ENCODE measurements around the gene DDX17.
"Not testable (repeated sequence)": the region's sequence is repeated elsewhere in the genome, so short reads cannot be mapped to it uniquely, and the experiment has no call there.

The DDX17 gene

DNA sequence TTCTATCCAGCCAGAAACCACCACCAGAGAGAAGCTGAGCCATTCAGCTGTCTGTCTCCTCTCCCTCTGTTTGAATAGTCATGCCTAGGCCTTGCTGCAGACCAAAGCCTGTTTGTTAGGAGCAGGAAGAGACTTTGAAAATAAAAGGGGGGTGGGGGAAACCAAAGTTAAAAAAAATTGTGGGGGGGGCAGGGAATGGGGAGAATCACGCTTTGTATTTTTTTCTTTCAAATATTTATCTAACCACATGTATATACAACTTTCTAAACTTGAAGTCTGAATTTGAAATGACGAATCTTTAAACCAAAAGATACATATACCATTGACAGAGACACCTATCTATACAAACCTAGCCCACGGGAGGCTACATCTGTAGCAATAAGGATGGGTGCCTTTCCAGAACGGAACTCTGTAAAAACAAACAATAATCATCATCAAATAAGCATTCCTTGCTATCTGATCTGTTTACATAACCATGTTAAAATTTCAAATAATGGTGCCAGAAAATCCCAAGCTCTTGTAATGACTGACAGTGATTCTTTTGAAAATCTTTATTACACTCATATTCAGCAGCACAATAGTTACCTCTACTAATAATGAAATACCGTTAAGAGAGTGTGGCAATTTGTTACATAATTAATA is 14.3 kb downstream of the DDX17 start:
- no peak for DNase-seq (ENCODE audit: low spot score)

DNA sequence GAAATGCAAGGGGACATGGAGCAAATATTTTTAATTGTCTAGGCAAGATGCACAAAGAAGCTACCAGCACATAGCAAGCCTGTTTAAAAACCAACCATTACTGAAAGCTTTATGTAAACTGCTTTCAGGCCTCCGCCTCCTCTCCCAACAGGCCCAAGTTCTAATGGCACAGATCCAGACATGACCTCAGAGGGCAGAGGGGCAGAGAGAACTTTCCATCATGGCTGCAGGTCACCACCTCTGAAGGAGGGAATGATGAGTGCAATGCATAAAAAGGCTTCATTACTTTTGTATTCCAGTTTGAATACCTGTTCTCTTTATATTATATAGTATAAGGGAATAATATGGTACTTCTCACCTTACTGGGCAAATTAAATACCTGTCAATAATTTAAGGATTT is 15.2 kb downstream of the DDX17 start:
- DNase-seq (ENCODE audit: low spot score) = no peak

- DNase-seq (ENCODE audit: low spot score) = no peak
Measured at GRCh38 chr22:38490475-38490874, 15.6 kb downstream of the DDX17 start.

DNA sequence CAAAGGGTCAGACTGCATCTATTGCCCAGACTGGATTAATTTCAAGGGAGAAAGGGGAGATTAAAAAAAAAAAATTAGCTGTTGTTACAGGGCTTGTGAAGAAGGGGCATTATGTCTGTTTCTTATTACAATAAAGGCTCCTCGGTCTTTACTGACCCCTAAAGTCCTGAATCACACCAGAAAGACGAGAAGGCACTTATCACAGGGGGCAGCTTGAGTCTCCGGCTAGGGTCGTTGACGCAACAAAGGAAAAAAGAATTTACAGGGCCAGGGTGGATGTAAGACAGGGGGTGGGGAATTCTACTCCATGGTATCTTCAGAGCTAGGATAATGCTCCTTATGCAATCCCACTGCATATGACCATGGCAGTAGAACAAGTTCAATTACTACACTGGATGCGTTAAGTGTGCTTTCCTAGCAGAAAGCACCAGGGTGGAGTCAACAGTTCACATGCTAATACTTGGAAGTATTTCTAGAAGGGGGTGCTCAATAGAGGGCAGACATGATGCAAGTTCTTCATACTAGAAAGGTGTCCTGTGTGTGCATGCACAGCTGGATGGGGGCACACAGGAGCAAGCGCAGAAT is 16.5 kb downstream of the DDX17 start:
- peak; percentile 8 for DNase-seq (ENCODE audit: low spot score)

GRCh38 chr22:38489142-38489541 is 17.0 kb downstream of the DDX17 start:
- DNase-seq (ENCODE audit: low spot score) = no peak

DNA sequence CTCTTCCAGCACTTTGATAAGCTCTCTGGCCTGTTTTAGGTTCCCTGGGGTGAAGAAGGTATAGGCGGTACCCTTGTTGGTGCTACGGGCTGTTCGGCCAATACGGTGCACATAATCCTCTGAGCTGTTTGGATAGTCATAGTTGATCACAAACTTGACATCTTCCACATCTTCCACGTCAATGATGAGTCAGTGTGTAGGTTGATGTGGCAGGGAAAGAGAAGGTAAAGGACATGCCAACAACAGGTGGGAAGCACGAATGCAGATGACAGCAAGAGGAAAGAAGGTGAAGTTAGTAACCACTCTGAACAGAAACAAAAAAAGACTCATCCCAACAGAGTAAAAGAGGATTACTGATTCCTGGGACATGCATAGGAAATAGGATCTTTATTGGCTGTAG is 18.2 kb downstream of the DDX17 start:
- no peak for DNase-seq (ENCODE audit: low spot score)

DNA sequence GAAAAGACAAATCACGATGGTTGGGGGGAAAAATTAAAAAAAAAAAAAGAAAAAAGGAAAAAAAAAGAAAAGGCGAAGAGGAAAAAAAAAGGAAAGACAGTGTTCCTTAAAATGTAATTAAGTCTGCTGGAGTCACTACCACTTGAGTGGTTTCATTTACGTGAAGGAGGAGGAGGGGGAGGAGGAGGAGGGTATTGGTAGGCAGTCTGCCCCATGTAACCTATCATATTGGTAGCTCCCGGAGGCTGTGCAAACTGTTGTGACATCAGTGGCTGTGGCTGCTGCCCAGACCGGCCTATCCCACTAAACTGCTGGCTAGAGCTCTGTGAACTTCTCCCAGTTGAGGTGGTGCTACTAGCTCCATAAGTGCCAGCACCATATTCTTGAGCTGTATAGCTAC is 20.3 kb downstream of the DDX17 start:
- no peak for DNase-seq (ENCODE audit: low spot score)

DNA sequence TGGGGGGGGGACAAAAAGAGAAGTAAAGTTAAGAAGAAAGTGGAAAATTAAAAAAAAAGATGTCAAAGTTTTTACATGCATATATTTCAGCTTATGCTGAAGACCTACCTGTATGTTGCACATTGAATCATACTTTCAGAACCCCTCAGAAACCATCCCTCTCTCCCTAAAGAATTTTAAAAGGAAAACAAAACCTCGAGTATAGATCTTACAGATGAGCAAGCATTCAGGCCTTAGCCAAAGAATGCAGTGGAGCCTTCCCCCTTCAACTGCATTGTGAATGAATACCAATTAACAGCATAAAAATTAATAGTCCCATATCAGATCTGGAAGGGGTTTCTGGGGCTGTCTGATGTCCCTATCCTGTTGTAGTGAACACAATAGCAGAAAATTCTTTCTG is 21.9 kb downstream of the DDX17 start:
- no peak for DNase-seq (ENCODE audit: low spot score)

DNA sequence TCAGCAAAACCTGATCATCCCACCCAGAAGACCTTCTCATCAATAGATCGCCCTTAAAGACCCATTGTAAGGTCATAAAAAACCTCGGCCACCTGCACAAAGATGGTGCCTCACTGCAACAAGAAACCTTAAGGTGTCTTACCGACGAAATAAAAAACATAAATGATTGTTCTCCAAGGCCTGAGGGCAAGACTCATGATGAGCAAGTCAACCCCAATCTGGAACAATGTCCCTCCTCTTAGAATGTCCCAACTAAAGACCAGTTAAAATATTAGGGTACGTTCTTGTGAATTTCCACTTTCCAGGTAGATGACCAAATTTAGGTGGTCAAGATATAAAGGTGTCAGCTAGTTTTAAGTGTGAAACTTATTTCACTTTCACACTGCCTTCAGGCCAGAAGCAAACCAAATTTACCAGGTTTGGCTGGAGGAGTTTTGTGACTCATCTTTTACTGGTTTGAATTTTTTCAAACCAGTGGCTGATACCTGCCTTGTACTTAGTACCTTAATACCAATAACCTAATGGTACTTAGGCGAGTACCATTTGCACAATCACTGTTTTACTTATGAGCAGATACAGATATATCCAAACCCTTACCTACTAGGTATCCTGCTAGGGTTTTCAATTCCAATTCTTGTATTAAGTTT is 23.3 kb downstream of the DDX17 start:
- DNase-seq (ENCODE audit: low spot score) = no peak

GRCh38 chr22:38481871-38482332 is 24.2 kb downstream of the DDX17 start:
- DNase-seq (ENCODE audit: low spot score) = no peak

DNA sequence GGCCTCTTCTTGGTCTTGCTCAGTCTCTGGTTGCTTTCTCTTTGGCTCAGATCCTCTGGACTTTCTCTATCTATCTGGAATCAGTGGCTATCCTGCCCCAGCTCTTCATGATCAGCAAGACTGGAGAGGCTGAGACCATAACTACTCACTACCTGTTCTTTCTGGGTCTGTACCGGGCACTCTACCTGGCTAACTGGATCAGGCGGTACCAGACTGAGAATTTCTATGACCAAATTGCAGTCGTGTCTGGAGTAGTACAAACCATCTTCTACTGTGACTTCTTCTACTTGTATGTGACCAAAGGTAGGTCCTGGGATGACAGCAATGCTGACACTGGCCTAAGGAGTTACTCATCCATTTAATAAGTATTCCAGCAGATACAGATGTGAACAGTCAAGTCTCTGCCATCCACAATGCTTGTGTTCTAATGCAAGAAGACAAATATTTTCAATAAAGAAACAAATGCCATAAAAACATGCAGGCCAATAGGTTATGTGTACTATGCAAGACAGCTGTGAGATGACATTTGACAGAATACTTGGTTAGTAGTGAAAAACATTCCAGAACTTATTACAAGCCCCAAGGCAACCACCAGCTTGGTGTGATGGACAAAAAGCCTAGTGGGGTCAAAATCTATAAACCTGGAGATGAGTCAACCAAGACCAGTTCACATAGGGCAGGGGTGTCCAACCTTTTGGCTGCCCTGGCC is 24.8 kb downstream of the DDX17 start:
- DNase-seq (ENCODE audit: low spot score) = no peak

DNA sequence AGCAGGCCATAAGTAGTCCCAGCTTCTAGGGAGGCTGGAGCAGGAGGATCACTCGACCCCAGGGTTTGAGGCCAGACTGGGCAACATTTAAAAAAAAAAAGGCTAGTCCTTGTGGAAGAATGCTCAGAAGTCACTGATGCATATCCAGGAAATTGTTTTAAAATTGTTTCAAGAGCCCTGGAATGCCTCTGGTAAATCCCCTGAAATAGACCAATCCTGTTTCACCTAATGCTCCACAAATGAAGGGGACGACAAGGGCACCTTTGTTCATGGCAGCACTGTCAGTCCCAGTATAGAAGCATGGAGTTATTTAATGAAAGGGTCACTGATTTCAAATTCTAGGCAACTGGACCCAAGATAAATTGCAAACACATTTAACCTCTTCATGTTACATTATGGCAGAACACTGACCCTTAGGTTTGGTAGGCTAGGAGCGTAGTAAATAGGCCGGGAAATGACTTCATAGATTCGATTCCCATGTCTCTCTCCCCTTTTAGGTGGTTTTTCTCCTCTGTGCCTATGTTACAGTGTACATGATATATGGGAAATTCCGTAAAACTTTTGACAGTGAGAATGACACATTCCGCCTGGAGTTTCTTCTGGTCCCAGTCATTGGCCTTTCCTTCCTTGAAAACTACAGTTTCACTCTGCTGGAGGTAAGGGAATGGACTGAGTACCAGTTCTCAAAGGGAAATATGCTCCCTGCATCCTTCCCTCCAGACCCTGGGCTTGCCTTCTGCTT is 26.8 kb downstream of the DDX17 start:
- DNase-seq (ENCODE audit: low spot score) = no peak

GRCh38 chr22:38477585-38477984 is 28.5 kb downstream of the DDX17 start:
- no peak for DNase-seq (ENCODE audit: low spot score)

GRCh38 chr22:38474003-38474607 is 32.0 kb downstream of the DDX17 start:
- no peak for DNase-seq (ENCODE audit: low spot score)

- DNase-seq (ENCODE audit: low spot score) = no peak
Measured at GRCh38 chr22:38471237-38471636, 34.9 kb downstream of the DDX17 start.

DNA sequence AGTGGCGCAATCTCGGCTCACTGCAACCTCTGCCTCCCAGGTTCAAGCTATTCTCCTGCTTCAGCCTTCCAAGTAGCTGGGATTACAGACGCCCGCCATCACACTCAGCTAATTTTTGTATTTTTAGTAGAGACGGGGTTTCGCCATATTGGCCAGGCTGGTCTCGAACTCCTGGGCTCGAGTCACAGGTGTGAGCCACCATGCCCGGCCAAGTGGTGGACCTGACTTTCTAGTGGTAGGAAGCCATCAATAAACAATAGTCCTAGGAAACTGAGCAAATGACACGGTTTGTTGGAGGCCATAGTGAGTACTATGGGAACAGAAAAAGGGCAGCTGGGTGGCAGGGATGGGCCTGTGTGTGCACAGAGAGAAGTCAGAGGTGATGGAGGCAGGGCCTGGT is 35.9 kb downstream of the DDX17 start:
- DNase-seq (ENCODE audit: low spot score) = not testable (repeated sequence)

DNA sequence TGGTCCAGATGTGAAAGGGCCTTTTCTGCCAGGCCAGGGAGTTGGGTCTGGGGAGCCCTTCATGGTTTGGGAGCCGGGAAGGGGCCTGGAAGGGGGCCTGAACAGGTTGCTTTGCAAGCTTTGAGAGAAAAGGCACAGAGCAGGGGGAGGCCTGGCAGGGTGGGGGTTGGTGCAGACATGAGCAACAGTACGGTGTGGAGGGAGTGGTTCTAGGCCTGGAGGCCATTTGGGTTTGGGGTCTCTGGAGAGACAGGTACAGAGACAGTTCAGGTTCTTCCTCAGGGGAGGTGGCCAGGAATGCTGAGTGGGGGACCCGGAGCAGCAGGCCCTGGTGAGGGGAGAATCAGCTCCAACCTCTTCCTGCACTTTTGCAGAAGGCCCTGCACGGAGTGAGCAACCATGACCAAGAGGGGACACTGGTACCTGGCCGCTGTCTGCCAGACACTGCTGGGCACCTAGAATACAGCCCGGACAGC is 36.8 kb downstream of the DDX17 start:
- no peak for DNase-seq (ENCODE audit: low spot score)

GRCh38 chr22:38468443-38469305 is 37.4 kb downstream of the DDX17 start:
- no peak for DNase-seq (ENCODE audit: low spot score)

DNA sequence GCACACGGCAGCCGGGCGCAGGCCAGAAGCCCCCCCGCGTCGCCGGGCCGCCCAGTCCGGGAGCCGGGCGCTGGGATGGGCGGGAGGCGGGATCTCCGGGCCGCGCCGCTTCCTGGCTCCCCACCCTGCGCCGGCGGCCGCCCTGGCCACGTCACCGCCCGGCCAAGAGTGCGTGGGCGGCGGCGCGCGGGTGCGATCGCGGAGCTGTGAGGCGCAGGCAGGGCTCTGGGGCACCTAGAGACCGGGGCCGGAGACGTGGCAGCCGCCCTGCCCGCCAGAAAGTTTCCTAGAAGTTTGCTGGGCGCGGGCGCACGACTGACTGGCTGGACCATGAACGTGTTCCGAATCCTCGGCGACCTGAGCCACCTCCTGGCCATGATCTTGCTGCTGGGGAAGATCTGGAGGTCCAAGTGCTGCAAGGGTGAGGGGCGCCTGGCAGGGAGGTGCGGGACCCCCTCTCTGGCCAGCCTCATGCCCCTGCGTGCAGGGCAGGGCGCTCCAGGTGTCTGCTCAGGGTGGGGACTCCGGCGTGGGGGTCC is 38.1 kb downstream of the DDX17 start, which contains the start of gene KDELR3:
TSS of gene KDELR3 (plus strand) at position 193 of the 539 bp plus-strand sequence. CDS start at position 331, 138 bp downstream.
- DNase-seq (ENCODE audit: low spot score) = peak; percentile 82

- DNase-seq (ENCODE audit: low spot score) = no peak
Measured at GRCh38 chr22:38467438-38467903, 38.6 kb downstream of the DDX17 start.
